BJ (cell line): ENCODE data around the gene BEST1. TPM values are rescaled to one million over a fixed set of nuclear protein-coding genes. Genes with fewer than 3 reads are reported as not detected.

Source experiments
- CTCF ChIA-PET: fragments of 350-600 bp; formaldehyde crosslinking; extraction: SDS; loops from one replicate; lab custom pipeline; 2021; ENCODE audit warnings: antibody characterized with exemption, inconsistent platforms; lab: Yijun Ruan, JAX
- POLR2A ChIA-PET: fragments of 300-600 bp; sonication (Branson Sonifier 250); formaldehyde crosslinking; extraction: SDS; loops from one replicate; lab custom pipeline; 2021; ENCODE audit warnings: antibody characterized with exemption; lab: Charles Lee
- DNase-seq: peaks from one replicate; pipeline ENCODE4 v3.0.0-alpha.2; 2011; ENCODE audit warnings: low read depth
- H3K27me3 ChIP-seq: 2 replicates; pipeline ENCODE4 v1.6.0; 2011; ENCODE audit warnings: low read length; ENCODE audit not compliant: control insufficient read depth, insufficient read depth
- H3K36me3 ChIP-seq: 2 replicates; pipeline ENCODE4 v1.5.1; 2011; ENCODE audit warnings: low read length; ENCODE audit not compliant: control insufficient read depth, insufficient read depth
- H3K4me3 ChIP-seq: 2 replicates; pipeline ENCODE4 v1.5.1; 2011; ENCODE audit warnings: low read depth, mild to moderate bottlenecking, control low read depth, low read length
- polyA plus RNA-seq: library from polyadenylated mRNA; depleted of rRNA; stranded (reverse); fragments of >200 nt; gene quantifications from 2 replicates; pipeline ENCODE4 v1.2.3, GENCODE V29; 2011
- TF ChIP-seq, protein P1 (sequence below): IDR thresholded peaks from 2 replicates; pipeline ENCODE4 v1.5.1; 2011; ENCODE audit warnings: low read depth, mild to moderate bottlenecking, control low read depth, inconsistent platforms, low read length, moderate library complexity; ENCODE audit not compliant: insufficient read depth

BEST1 gene
- polyA plus RNA-seq, 1 experiment, result 6.4 TPM

DNA sequence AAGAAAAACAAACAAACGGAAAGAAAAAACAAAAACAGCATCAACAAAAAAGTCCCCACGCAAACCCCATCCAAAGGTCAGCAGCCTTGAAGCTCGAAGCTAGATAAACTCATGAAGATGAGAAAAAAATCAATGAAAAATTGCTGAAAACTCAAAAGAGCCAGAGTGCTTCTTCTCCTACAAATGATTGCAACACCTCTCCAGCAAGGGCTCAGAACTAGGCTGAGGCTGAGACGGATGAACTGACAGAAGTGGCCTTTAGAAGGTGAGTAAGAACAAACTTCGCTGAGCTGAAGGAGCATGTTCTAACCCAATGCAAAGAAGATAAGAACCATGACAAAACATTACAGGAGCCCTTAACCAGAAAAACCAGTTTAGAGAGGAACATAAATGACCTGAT, 35.7 kb downstream of the BEST1 start:
- Histone ChIP-seq H3K36me3 (no peaks in the 10 kb centered on the region), H3K4me3 (no peak overlapping the region), H3K27me3 (no peaks in the 10 kb centered on the region)
- TF ChIP-seq, protein P1, sequence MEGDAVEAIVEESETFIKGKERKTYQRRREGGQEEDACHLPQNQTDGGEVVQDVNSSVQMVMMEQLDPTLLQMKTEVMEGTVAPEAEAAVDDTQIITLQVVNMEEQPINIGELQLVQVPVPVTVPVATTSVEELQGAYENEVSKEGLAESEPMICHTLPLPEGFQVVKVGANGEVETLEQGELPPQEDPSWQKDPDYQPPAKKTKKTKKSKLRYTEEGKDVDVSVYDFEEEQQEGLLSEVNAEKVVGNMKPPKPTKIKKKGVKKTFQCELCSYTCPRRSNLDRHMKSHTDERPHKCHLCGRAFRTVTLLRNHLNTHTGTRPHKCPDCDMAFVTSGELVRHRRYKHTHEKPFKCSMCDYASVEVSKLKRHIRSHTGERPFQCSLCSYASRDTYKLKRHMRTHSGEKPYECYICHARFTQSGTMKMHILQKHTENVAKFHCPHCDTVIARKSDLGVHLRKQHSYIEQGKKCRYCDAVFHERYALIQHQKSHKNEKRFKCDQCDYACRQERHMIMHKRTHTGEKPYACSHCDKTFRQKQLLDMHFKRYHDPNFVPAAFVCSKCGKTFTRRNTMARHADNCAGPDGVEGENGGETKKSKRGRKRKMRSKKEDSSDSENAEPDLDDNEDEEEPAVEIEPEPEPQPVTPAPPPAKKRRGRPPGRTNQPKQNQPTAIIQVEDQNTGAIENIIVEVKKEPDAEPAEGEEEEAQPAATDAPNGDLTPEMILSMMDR, result no peak
- no peak for DNase-seq
- CTCF ChIA-PET, result no interaction called here
- POLR2A ChIA-PET, result no interaction called here

DNA sequence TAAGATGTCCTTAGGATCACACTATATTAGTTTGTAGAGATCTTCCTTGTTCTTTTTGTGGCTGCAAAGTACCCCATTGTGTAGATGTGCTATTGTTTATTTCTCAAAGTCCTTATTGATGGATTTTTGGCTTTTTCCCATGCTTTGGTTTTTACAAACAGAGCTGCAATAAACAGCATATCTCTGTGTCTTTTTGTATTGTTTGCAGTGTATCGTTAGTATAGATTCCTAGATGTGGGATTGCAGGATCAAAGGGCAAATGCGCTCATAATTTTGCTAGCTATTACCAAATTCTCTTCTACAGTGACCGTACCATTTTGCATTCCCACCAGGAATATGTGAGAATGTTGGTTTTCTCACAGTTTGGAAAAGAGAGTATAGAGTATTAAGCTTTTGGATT, 44.8 kb downstream of the BEST1 start:
- DNase-seq, result no peak
- TF ChIP-seq, protein P1, result no peak
- ChIA-PET POLR2A (no interaction called here), CTCF (interaction anchor here (0.9 to 1.3 kb wide), 2 partner anchors 10 to 15 kb away, joined by 4 read pairs; no protein-coding TSS in a partner anchor)
- no peaks in the 10 kb centered on the region for H3K36me3 ChIP-seq
- H3K27me3 ChIP-seq, result no peaks in the 10 kb centered on the region
- H3K4me3 ChIP-seq, result no peak overlapping the region

DNA sequence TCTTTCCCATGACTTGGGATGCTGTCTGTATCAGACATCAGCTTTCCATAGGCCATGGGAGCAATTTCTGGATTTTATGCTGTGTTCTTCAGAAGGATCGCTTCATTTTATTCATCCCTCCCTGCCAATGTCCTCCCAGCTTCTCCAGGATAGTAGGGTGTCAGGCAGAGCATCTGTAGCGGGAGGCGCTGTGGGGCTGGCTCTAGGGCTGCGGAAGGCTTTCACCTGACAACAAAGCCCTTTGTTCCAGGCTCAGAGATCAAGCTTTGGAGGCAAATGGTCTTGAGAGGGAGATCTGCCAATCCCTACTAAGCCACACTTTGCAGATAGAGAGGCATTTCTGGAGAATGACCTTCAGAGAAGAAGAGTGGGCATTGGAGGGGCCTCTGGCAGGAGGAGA, 46.8 kb downstream of the BEST1 start:
- POLR2A ChIA-PET, result no interaction called here
- no peak overlapping the region for H3K4me3 ChIP-seq
- TF ChIP-seq, protein P1, result no peak
- CTCF ChIA-PET, result interaction anchor here (1.4 to 2.1 kb wide), 2 partner anchors 10 to 14 kb away, joined by 4 to 6 read pairs; no protein-coding TSS in a partner anchor
- DNase-seq, result no peak
- no peaks in the 10 kb centered on the region for H3K27me3 ChIP-seq
- no peaks in the 10 kb centered on the region for H3K36me3 ChIP-seq

DNA sequence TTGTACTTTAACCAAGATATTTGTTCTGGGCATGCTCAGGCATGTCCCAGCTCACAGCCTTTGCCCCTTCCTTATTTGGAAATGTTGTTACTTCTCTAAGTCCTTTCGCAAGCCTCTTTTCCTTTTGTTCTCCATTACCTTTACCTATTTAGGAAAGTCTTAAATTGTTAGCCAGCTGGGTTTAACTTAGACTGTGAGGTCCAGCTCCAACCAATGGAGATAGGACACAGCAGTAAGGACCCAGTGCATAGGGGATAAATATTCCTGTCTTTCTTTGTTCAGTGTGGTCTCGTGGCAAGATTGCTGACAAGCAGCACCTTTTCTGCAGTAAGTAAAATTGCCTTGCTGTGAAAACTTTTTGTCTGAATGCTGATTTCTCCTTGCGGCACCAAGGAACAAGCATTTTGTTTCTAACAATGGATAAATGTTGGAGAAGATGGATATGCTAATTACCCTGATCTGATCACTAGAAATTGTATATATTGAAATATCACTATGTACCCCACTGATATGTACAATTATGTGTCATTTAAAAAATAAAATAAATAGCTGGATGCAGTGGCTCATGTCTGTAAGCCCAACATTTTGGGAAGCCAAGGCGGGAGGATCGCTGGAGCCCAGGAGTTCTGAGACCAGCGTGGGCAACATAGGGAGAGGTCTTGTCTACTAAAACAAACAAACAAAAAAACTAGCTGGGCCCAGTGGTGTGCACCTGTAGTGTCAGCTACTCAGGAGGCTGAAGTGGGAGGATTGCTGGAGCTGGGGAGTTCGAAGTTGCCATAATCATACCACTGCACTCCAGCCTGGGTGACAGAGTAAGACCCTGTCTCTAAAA, 49.2 kb downstream of the BEST1 start:
- no peak for DNase-seq

More for the DNA sequence above, 49.2 kb downstream of the BEST1 start:
- TF ChIP-seq, protein P1, result no peak
- H3K4me3 ChIP-seq, result no peak overlapping the region
- ChIA-PET CTCF (interaction anchor here (1.2 kb wide), 1 partner anchor 15 kb away, joined by 3 read pairs; no protein-coding TSS in a partner anchor), POLR2A (no interaction called here)
- no peaks in the 10 kb centered on the region for H3K27me3 ChIP-seq
- H3K36me3 ChIP-seq, result no peaks in the 10 kb centered on the region
